Right renal pelvis (tissue), 4 donors: ENCODE results near the gene CORO2B. TPM values are rescaled to one million over a fixed set of nuclear protein-coding genes. Genes with fewer than 3 reads are reported as not detected.
"Not testable (repeated sequence)": the region's sequence is repeated elsewhere in the genome, so short reads cannot be mapped to it uniquely, and the experiment has no call there.

Experiments used
- DNase-seq, 4 donors: peaks; one replicate each; pipeline ENCODE4 v3.0.0-alpha.2; 2013; ENCODE audit warnings: low read depth in 4 of 4, low spot score in 3 of 4, missing footprints in 1 of 4
- polyA plus RNA-seq, 4 donors: library from polyadenylated mRNA; unstranded; fragments of 120-200 nt; gene quantifications; one replicate each; pipeline ENCODE4 v1.2.1, GENCODE V29; 2013; ENCODE audit not compliant: insufficient read length in 4 of 4

CORO2B gene
- polyA plus RNA-seq, 4 donors = 22.1 to 27.9 (median 25.6) TPM

DNA sequence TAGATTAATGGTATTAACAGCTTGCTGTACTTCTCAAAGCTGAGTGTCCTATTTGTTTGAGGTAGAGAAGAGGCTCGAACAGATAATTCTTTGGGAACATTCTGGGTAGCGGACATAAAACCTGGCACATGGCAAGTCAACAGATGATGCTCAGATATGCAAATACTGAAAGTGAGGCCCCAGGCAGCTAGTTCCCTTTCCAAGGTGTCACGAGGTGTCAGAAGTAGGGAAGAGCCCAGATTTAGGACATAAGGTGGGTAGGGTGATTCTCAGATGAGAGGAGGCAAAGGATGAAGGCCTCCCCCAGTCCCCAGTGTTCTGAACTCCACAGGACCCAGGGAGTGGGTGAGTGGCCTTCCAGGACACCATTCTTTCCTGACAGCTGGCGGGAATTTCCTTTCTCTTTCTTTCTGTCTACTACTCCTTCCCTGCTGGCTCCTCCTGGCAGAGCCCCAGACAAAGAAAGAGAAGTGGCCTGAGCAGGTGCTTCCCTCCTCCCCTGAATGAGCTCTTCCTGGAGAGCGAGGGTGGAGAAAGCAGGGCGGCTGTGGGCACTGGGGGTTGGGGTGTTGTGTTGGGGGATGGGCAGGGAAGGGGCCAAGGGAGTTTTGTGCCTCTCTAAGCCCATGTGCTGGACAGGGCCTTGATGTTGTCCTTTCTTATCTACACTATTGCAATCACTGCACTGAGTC lies 87.5 kb downstream of the CORO2B start:
- no peak for DNase-seq

DNA sequence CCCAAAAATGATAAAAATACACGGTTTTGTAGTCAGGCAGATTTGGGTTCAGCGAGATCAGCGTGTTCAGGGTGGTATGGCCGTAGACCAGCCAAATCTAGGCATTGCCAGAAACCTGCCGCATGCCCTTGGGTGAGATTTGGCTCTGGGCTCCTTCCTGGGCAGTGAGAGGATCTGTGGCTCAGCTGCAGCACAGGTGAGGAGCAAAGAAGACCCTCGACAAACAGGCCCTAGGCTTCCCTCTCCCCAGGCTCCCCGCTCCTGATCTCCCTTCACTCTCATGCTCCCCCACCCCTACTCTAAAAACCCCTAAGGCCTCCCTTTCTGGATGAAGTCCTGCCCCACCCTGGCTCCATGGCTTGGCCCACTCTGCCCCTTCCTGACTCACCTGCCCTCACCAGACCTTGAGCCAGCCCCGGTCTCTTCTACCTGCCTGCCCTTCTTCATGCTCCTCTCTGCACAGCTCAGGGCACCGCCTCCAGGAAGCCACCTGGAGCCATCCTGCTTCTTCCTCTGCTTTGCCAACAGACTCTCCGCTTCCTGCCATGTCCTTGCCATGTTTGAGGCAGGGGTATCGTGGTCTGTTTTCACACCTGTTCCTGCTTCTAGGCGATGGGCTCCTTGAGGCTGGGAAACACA lies 88.1 kb downstream of the CORO2B start:
- DNase-seq = no peak

DNA sequence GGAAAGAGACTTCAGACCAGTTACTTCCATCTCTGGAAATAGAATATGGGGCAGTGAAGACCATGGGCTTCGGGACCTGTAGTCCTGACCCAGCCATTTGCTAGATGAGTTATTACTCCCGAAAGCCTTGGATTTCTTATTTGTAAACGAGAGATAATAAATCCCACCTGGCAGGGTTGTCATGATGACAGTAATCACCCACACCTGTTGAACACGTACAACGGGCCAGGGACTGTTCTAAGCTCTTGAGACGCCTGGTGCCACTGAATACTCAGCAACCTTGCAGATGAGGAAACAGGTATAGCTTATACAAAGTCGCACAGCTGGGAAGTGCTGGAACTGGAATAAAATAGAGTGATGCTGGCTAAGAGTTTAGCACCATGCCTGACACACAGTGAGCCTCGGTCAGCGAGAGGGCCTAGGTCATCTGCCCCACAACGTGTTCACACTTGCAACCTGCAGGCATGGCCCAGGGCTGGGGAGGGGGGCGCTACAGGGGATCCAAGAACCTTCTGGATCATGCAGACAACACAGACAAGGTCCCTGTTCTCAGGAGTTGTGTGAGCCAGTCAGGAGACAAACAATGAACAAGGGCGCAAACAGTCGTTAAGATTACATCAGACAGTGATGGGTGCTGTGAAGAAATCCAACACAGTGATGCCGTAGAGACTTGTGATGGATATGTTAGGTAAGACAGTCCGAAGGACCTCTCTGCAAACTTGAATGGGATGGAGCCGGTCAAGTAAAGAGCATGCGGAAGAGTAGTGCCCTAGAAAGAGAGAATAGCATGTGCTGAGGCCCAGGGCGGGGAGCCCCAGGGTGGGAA lies 89.2 kb downstream of the CORO2B start:
- DNase-seq = no peak

DNA sequence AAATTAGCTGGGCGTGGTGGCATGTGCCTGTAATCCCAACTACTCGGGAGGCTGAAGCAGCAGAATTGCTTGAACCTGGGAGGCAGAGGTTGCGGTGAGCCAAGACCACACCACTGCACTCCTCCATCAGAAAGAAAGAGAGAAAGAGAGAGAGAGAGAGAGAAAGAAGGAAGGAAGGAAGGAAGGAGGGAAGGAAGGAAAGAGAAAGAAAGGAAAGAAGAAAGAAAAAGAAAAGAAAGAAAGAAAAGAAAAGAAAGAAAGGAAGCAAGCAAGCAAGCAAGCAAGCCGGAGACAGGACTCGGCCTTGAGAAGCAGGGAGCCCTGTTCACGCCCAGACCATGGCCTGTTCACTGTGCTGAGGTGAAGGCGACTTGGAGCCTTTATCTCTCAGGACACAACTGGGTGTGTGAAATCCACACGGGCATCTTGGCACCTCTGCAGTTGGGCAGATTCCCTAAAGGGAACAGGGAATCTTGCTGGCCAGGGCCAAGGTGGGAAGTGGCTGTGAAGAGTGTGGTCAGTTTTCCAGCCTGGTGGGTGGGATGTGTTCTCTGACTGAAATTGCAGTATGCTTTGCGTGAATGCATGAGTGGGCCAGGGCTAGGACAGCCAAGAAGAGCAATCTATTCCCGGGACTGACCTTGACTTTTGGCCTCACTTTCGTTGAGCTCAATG lies 90.3 kb downstream of the CORO2B start:
- no peak for DNase-seq

DNA sequence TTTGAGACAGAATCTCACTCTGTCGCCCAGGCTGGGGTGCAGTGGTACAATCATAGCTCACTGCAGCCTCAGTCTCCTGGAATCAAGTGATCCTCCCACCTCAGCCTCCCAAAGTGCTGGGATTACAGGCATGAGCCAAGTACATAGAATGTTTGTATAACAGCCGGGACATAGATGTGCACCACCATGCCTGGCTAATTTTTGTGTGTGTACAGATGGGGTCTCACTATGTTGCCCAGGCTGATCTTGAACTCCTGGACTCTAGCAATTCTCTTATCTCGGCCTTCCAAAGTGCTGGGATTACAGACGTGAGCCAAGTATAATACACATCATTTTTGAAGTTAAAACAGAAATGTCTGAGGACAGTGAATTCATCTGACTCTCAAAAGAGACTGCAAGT lies 93.5 kb downstream of the CORO2B start:
- DNase-seq = no peak

DNA sequence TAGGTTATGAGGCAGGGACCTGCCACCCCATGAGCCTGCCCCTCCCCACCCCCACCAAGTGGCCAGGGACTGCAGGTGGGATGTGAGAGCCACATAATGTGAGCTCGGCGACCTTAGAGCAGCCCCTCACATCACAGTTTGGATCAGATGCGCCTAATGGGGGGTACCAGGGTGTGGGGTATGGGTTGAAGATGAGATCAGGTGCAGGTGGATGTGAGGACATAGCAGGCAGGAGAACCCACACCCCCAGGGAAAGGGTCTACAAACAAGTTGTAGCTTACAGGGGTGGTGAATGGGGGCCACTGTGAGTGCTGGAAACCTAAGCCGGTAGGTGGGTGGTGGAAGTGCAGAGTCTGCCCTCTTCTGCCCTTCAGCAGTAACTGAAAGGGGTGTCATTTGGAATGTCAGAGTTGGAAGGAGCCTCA lies 94.0 kb downstream of the CORO2B start:
- no peak for DNase-seq

DNA sequence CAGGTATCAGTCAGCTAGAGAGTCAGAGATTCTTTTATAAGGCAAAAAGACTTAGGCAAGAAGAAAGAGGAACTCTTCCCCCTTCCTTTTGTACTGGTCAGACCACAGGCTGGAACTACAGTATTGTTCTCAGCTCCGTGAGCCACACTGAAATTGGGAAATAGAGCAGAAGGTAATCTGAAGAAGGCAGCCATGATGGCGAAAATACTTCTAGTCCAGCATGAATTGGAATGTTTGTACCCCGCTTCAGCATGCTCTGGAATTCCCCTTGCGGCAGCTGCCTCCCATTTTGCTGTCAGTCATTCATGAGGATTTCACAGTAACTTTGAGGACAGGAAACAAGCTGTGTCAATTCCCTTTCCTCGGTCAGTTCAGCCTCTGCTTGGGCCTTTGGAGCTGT lies 96.2 kb downstream of the CORO2B start:
- no peak for DNase-seq

DNA sequence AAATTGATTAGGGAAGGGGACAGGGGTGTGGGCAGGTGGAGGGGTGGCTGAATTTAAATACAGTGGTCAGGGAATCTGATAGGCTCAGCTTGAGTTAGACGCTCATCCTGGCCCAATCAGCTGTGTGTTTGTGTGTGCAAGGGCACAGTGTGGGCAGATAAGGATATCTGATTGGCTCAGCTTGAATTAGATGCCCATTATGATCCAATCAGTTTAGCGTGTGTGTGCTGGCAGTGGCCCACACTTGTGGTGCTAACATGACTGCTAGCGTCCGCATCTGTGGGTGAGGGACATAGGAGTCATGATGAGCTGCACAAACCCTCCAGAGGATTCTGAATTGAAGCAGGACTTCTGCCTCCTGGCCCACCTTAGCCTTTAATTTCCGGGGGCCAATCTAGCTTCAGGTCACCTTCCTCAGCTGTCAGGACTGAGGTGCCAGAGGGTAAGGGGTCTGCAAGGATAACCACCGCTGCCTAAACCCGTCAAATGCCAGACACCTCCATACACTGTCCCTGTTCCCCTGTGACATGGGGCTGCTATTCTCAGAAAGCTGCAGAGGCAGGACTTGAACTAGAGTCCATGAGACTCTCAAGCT lies 97.3 kb downstream of the CORO2B start:
- DNase-seq = no peak

DNA sequence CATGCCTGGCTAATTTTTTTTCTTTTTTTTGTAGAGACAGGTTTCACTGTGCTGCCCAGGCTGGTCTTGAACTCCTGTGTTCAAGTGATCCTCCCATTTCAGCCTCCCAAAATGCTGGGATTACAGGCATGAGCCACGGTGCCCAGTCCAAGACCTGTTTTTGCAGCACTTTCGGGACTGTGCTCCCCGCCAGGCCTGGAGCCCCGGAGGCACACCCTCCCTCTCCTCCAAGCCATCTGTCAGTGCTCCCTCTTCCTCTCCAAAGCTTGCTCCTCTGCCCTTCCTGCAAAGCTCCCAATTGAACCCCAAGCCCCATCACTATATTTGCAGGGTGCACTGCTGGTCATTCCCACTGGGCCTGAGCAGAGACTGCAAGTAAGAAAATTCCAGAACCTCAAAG lies 98.1 kb downstream of the CORO2B start:
- DNase-seq = no peak

DNA sequence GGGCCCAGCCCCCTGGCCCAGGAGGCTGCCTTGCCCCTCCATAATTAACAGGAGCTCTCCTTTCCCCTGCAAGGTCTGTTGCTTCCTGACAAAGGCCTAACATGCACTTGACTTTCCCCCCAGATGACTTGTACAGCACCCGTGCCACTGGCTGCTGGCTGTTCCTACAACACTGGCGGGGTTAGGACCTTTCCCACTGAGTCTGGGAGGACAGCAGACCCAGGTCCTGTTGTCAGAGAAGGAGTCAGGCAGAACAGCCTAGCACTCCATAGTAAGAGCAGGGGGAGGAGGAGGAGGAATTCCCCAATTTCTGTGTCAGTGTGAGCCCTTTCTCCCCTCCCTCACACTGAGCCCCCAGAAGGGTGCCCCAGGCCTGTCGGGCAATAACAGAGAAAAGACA lies 99.2 kb downstream of the CORO2B start:
- DNase-seq = no peak

DNA sequence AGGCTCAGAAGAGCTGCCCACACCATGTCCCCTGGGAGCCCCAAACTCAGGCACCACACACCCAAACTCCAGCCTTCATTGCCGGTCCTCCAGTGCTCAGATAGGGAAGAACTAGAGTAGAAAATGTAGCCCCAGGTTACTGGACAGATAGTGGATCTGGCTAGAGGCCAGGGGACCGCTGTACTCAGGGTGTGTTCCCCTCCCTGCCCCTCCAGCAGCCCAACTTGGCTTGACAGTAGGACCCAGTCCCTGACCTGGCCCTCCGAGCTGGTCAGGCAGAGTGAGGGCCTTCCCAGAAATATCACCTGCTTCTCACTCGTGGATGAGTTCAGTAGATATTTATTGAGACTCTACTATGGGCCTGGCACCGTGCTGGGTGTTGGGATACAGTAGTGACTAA lies 100.0 kb downstream of the CORO2B start:
- no peak for DNase-seq

DNA sequence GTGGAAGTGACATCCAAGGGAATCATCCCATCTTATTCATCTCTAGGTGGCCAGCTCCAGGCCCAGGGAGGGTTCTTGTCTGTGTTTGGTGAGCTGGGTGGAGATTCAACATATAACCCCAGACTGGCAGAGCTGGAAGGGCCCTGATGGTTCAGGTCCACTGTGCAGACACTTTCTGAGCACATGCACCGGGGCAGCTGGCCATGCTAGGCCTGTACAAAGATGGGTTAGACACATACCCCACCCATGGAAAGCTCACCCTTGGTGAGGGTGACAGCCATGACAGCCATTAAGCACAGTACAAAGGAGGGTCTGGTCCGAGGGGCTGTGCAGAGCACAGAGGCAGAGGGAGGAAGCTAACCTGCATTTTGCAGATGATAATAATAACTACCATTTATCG lies 100.4 kb downstream of the CORO2B start:
- no peak for DNase-seq

DNA sequence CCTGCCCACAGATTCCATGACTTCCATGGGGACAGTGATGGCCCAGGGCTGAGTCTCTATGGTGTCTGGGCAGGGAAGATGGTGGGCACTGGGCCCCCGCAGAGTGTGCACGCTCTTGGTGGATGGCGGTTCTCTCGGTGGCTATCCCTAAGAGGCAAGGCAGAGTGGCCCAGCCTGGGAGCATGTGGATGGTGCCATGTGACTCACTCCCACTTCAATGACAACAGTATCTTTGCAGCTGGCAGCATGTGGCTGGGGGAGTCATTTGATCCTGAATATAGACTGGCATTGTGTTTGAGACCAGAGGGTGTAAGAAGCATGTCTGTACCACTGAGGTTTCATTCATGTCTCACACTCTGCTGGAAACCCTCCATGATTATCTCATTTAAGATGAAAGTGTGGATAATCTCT lies 101.2 kb downstream of the CORO2B start:
- DNase-seq = no peak

DNA sequence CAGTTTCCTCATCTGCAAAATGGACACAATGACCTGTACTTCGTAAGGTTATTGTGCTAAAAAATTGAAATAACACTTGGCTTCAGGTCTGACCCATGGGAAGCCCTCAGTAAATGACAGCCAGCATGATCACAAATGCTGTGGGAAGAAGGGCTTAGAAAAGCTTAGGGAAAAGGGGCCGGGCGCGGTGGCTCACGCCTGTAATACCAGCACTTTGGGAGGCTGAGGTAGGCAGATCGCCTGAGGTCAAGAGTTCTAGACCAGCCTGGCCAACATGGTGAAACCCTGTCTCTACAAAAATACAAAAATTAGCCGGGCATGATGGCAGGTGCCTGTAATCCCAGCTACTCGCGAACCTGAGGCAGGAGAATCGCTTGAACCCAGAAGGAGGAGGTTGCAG lies 102.0 kb downstream of the CORO2B start:
- DNase-seq = not testable (repeated sequence)

DNA sequence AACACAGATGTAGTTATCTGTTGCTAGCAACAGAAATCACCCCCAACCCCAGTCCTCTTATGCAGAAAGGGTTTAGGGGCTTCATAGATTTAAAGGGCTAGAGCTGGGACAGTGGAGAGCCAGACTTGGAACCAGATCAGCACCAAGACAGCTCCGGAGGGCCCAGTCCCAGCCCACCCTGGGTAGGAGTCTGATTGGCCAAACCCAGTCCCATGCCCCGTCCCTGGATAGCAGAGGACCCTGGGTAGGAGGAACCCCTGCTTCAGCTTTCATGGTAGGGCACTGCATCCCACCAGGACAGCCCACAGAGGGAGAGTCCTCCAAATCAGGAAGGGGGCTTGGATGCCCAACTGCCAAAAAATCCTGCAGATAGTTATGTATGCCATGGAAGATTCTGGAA lies 103.0 kb downstream of the CORO2B start:
- no peak for DNase-seq

DNA sequence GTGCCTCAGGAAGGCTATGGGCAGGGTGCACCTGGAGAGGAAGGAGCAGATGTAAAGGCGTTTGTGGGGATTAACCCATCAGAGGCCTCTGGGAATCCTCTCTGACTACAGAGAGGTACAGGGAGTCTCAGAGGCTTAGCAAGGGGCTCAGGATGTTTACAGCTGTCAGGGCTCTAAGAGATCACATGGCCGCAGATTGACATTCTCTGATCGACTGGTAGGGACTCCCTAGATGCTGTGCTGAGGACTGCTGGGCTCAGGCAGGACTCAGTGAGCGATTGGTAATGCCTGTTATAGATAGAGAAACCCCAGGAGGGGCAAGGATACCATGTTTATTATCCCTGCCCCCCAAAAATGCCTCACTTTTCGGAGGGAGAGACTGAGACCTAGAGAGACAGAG lies 103.5 kb downstream of the CORO2B start:
- no peak for DNase-seq

DNA sequence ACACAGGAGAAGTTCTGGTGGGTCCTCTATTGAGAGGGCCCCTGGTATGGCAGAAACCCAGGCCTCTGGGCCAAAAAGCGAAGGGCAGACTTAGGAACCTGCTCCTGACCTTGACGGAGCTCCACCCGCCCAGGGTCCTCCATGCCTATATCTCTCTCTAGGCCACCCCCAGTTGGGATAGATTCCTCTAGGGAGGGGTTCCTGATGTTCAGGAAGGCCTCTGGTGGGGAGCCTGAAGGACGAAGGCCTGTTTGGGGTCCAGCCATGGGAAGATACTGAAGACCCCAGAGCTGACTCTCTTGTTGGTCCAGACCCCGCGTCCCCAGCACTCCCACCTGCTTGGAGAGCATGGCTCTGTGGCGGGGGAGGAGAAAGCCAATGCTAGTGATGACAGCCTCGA lies 104.2 kb downstream of the CORO2B start:
- DNase-seq = no peak

DNA sequence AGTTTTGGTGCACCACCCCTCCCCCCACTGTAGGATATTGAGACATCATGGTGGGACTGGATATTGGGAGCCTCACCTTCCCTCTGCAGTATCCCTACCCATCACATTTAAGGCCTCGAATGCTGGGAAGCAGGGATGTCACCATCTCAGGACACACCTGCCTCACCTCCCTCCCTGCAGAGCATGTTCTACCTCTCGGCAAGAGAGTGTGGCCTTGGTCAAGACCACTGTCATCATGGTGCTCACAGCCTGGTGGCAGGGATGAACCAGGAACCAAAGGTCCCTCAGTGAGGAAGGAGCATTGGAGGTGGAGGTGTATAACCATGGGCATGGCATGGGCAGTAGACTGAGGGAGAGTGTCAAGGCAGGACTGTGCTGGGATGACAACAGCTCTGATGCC lies 104.8 kb downstream of the CORO2B start:
- DNase-seq = no peak

DNA sequence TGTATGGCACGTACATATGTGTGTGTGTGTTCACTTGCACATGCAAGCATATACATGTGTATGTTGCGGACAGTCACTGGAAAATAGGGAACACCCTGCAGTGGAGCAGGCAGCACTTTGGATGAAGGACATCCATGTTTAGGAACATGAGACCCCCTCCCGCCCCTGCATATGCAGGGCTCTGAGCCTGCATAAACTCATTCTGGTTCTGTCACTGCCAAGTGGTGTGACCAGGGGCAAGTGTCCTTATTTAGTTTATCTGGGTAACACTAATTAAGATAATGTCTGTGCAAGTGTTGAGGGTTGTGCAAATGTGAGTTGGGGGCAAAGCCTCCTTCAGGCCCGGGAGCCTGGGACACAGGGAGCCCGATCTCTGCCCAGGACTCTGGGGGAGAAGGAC lies 105.7 kb downstream of the CORO2B start:
- no peak for DNase-seq

DNA sequence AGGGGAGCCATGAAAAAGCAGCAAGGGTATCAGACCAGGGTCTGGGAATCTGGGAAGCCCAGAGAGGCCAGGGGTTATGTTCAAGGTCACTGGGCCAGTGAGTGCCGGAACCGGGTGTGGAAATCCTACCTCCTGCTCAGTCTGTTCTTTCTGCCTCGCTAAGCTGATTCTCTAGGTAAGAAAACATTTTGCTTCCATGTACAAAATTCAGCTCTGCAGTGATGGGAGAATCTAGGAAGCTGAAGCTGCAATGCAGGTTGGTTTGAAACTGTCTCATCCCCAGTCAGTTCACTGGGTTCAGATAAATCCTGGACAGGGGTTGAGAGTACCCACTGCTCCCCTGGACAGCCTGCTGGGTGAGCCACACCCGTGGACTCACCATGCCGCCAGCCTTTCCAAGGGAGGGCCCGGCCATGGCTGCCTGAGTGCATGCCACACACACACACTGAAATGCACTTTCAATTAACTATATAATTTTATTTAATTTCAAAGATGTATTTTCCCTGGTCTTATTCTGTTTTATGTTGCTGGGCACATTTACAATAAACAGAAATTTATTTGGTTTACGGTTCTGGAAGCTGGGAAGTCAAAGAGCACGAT lies 108.4 kb downstream of the CORO2B start:
- no peak for DNase-seq
